Stimulated activated CD4-positive, alpha-beta T cell treated with anti-CD3 and anti-CD28 coated beads, Interleukin-1b, Interleukin-23, amount 100 ng/mL, for 4 hours (primary cell): ENCODE data around the gene ANGEL1.

Experiments
- DNase-seq, 2 donors: peaks; one replicate each; pipeline ENCODE4 v3.0.0-alpha.2; 2020; ENCODE audit warnings: low read depth in 2 of 2

ANGEL1 gene

GRCh38 chr14:76778546-76779215 lies 34.0 kb downstream of the ANGEL1 start:
- no peak for DNase-seq

GRCh38 chr14:76777721-76778120 lies 35.0 kb downstream of the ANGEL1 start:
- no peak for DNase-seq

GRCh38 chr14:76776428-76777251 lies 36.0 kb downstream of the ANGEL1 start:
- DNase-seq, result no peak

GRCh38 chr14:76775695-76776427 lies 36.8 kb downstream of the ANGEL1 start:
- DNase-seq, result no peak

GRCh38 chr14:76774821-76775694 lies 37.6 kb downstream of the ANGEL1 start:
- no peak for DNase-seq

GRCh38 chr14:76773956-76774820 lies 38.5 kb downstream of the ANGEL1 start:
- no peak for DNase-seq

GRCh38 chr14:76773188-76773885 lies 39.3 kb downstream of the ANGEL1 start:
- DNase-seq, result no peak

- no peak for DNase-seq
Observed at GRCh38 chr14:76772300-76773187, 40.1 kb downstream of the ANGEL1 start.

- no peak for DNase-seq
Observed at GRCh38 chr14:76771437-76771980, 41.2 kb downstream of the ANGEL1 start.

- DNase-seq, result no peak
Observed at GRCh38 chr14:76770521-76771436, 41.9 kb downstream of the ANGEL1 start.

- no peak for DNase-seq
Observed at GRCh38 chr14:76769636-76770292, 42.9 kb downstream of the ANGEL1 start.

- no peak for DNase-seq
Observed at GRCh38 chr14:76768671-76769500, 43.8 kb downstream of the ANGEL1 start.

- DNase-seq, result peak; percentile 24 to 36
Observed at GRCh38 chr14:76767681-76768656, 44.7 kb downstream of the ANGEL1 start.

- DNase-seq, result no peak
Observed at GRCh38 chr14:76765461-76765931, 47.2 kb downstream of the ANGEL1 start.
